Smooth muscle cell (in vitro differentiated cells): ENCODE results near the gene NTN3. TPM values are rescaled to one million over a fixed set of nuclear protein-coding genes. Genes with fewer than 3 reads are reported as not detected.

ENCODE experiments used
- DNase-seq: peaks from one replicate; lab custom pipeline; 2025; ENCODE audit not compliant: unreplicated experiment; lab: John Stamatoyannopoulos, UW
- H2AFZ ChIP-seq: fragments of 200-600 bp; sonication (generic); 2 replicates; pipeline ENCODE4 v1.6.0; 2016; ENCODE audit warnings: antibody characterized with exemption, low read depth, mild to moderate bottlenecking
- H3F3A ChIP-seq: fragments of 200-600 bp; sonication (generic); 2 replicates; pipeline ENCODE4 v1.6.0; 2017; ENCODE audit warnings: antibody characterized with exemption, low read depth
- H3K27ac ChIP-seq: fragments of 200-600 bp; sonication (generic); 2 replicates; pipeline ENCODE4 v1.5.1; 2016; ENCODE audit warnings: low read depth, mild to moderate bottlenecking
- H3K27me3 ChIP-seq: fragments of 200-600 bp; sonication (generic); 2 replicates; pipeline ENCODE4 v1.6.1; 2016; ENCODE audit warnings: low read depth, mild to moderate bottlenecking
- H3K36me3 ChIP-seq: fragments of 200-600 bp; sonication (generic); 2 replicates; pipeline ENCODE4 v1.5.1; 2016; ENCODE audit warnings: low read depth
- H3K4me1 ChIP-seq: fragments of 200-600 bp; sonication (generic); 2 replicates; pipeline ENCODE4 v1.5.1; 2016; ENCODE audit warnings: low read depth
- H3K4me2 ChIP-seq: fragments of 200-600 bp; sonication (generic); 2 replicates; pipeline ENCODE4 v1.6.0; 2016; ENCODE audit warnings: mild to moderate bottlenecking
- H3K4me3 ChIP-seq: fragments of 200-600 bp; sonication (generic); 2 replicates; pipeline ENCODE4 v1.5.1; 2016; ENCODE audit warnings: mild to moderate bottlenecking
- H3K79me2 ChIP-seq: fragments of 200-600 bp; sonication (generic); 2 replicates; pipeline ENCODE4 v1.6.0; 2016; ENCODE audit warnings: low read depth, mild to moderate bottlenecking
- H3K9ac ChIP-seq: fragments of 200-600 bp; sonication (generic); 2 replicates; pipeline ENCODE4 v1.6.0; 2016; ENCODE audit warnings: low read depth
- H3K9me3 ChIP-seq: fragments of 200-600 bp; sonication (generic); replicated peaks from 2 replicates; pipeline ENCODE4 v1.5.1; 2016; ENCODE audit warnings: low read depth
- H4K20me1 ChIP-seq: fragments of 200-600 bp; sonication (generic); 2 replicates; pipeline ENCODE4 v1.6.0; 2016; ENCODE audit warnings: low read depth
- WGBS: methylation state at CpG from one replicate; pipeline ENCODE4 v1.1.7; 2016; ENCODE audit warnings: low lambda C conversion rate; 5-methylcytosine and 5-hydroxymethylcytosine counted together
- polyA plus RNA-seq: library from polyadenylated mRNA; unstranded; fragments of >200 nt; fragmentation: Nextera tagmentation; extraction: Ambion mirVana; gene quantifications from 2 replicates; pipeline ENCODE4 v1.2.1, GENCODE V29; 2016
- total RNA-seq: library from RNA; depleted of rRNA; stranded (reverse); fragments of >200 nt; gene quantifications from 2 replicates; pipeline ENCODE4 v1.2.3, GENCODE V29; 2014
- TF ChIP-seq, protein P1 (sequence below): fragments of 200-600 bp; sonication (generic); IDR thresholded peaks from 2 replicates; pipeline ENCODE4 v1.5.1; 2017; ENCODE audit warnings: borderline replicate concordance, mild to moderate bottlenecking, antibody characterized with exemption; ENCODE audit not compliant: insufficient read depth, poor library complexity, severe bottlenecking

NTN3 gene
- total and polyA plus RNA-seq, 2 experiments from 2014 or later, result 0.23 to 5.2 TPM

DNA sequence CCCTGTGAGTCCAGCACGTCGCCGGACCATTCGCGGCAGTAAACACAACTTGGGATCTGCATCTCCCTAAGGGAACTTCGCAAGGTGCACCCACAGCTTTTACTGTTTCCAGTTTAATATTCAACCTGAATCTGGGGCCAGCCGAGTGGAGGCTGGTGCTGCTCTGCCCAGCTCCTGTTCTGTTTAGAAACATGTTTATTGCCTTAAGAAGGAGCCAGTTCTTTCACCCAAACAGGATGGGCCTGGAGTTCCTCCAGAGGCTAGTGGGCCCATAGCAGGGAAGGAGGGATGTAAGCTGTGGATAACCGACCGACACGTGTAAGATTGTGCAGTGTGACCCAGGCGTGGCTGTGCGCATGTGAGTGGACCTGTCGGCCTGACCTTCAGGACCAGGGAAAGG is 21.2 kb downstream of the NTN3 start:
- H3F3A ChIP-seq, result no peaks in the 10 kb centered on the region
- no peak for DNase-seq
- no peaks in the 10 kb centered on the region for H3K79me2 ChIP-seq
- peaks cover 21% of the 10 kb centered on the region for H4K20me1 ChIP-seq
- no peaks in the 10 kb centered on the region for H3K36me3 ChIP-seq
- no peak overlapping the region for H3K4me3 ChIP-seq
- no peak overlapping the region for H3K9ac ChIP-seq
- H3K4me1 ChIP-seq, result no peaks in the 10 kb centered on the region
- H3K4me2 ChIP-seq, result no peak overlapping the region
- no peaks in the 10 kb centered on the region for H3K9me3 ChIP-seq
- TF ChIP-seq, protein P1, sequence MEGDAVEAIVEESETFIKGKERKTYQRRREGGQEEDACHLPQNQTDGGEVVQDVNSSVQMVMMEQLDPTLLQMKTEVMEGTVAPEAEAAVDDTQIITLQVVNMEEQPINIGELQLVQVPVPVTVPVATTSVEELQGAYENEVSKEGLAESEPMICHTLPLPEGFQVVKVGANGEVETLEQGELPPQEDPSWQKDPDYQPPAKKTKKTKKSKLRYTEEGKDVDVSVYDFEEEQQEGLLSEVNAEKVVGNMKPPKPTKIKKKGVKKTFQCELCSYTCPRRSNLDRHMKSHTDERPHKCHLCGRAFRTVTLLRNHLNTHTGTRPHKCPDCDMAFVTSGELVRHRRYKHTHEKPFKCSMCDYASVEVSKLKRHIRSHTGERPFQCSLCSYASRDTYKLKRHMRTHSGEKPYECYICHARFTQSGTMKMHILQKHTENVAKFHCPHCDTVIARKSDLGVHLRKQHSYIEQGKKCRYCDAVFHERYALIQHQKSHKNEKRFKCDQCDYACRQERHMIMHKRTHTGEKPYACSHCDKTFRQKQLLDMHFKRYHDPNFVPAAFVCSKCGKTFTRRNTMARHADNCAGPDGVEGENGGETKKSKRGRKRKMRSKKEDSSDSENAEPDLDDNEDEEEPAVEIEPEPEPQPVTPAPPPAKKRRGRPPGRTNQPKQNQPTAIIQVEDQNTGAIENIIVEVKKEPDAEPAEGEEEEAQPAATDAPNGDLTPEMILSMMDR, result no peak
- H3K27me3 ChIP-seq, result no peaks in the 10 kb centered on the region
- no peak overlapping the region for H3K27ac ChIP-seq
- no peak overlapping the region for H2AFZ ChIP-seq
- WGBS, result 97% methylated on average over 13 of the region's 13 CpGs

DNA sequence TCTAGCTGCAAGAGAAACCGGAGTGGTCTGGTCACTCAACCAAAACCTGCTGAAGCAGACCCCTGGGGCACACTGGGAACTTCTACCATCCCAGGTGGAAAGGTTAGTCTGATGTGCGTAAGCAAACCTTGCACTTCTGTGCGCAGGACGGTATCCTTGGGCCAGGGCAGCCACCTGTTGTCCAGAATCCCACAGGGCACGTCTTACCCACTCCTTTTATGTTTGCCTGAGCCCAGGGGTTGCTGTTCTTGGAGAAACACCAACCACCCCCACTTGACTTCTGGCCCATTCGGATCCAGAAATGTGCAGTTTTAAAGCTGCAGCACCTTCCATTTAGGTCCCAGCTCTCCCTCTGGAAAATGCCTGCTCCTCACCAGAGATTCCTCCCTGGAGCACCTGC is 22.5 kb downstream of the NTN3 start:
- Histone ChIP-seq H3K4me1 (no peaks in the 10 kb centered on the region), H3K4me2 (no peak overlapping the region), H3K79me2 (no peaks in the 10 kb centered on the region), H3K36me3 (no peaks in the 10 kb centered on the region), H3K4me3 (no peak overlapping the region), H2AFZ (no peak overlapping the region), H3K9ac (no peak overlapping the region), H3K9me3 (no peaks in the 10 kb centered on the region), H4K20me1 (peaks cover 13% of the 10 kb centered on the region), H3K27me3 (no peaks in the 10 kb centered on the region), H3K27ac (no peak overlapping the region), H3F3A (no peaks in the 10 kb centered on the region)
- TF ChIP-seq, protein P1, result no peak
- no peak for DNase-seq
- WGBS, result 92% methylated on average over 6 of the region's 6 CpGs

DNA sequence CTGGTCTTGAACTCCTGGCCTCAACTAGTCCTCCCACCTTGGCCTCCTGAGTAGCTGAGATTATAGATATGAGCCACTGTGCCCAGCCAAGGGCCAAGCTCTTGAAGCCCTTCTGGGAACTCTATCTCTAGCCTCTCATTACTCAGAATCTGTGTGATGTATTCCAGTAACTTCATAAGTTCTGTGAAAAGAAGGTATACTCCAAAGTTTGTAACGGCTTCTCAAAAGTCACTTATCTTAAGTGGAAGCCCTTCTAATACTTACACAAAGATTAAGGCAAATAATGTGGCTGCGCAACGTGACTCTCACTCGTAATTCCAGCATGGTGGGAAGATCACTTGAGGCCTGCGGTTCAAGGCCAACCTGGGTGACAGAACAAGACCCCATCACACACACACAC is 23.5 kb downstream of the NTN3 start:
- Histone ChIP-seq H3K36me3 (no peaks in the 10 kb centered on the region), H3K9me3 (no peaks in the 10 kb centered on the region), H3K27me3 (no peaks in the 10 kb centered on the region), H3K4me1 (no peaks in the 10 kb centered on the region), H2AFZ (no peak overlapping the region), H3K79me2 (no peaks in the 10 kb centered on the region), H3K4me3 (no peak overlapping the region), H3K4me2 (no peak overlapping the region), H3K9ac (no peak overlapping the region), H3F3A (no peaks in the 10 kb centered on the region), H4K20me1 (peaks cover 9% of the 10 kb centered on the region), H3K27ac (no peak overlapping the region)
- TF ChIP-seq, protein P1, result no peak
- WGBS, result 85% methylated on average over 5 of the region's 5 CpGs
- no peak for DNase-seq

DNA sequence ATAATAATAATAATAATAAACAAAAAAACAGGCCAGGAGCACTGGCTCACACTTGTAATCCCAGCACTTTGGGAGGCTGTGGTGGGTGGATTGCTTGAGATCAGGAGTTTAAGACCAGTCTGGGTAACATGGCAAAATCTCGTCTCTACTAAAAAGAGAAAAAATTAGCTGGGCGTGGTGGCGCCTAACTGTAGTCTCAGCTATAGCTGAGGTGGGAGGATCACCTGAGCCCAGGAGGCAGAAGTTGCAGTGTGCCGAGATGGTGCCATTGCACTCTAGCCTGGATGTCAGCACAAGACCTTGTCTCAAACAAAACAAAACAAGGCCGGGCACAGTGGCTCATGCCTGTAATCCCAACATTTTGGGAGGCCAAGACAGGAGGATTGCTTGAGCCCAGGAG is 23.9 kb downstream of the NTN3 start:
- Histone ChIP-seq H3K4me2 (no peak overlapping the region), H3K4me3 (no peak overlapping the region), H3K4me1 (no peaks in the 10 kb centered on the region), H3K9ac (no peak overlapping the region), H2AFZ (no peak overlapping the region), H3K79me2 (no peaks in the 10 kb centered on the region), H4K20me1 (peaks cover 8% of the 10 kb centered on the region), H3F3A (no peaks in the 10 kb centered on the region), H3K9me3 (no peaks in the 10 kb centered on the region), H3K36me3 (no peaks in the 10 kb centered on the region), H3K27me3 (no peaks in the 10 kb centered on the region), H3K27ac (no peak overlapping the region)
- TF ChIP-seq, protein P1, result no peak
- no peak for DNase-seq
- 90% methylated on average over 5 of the region's 5 CpGs for WGBS
